ENCODE measurements around the gene IL17RA.
A peak's percentile ranks its signal among the peaks of the same experiment; 100 is the strongest.

The IL17RA gene

GRCh38 chr22:17107547-17107810 lies 22.7 kb downstream of the IL17RA start:
- DNase-seq, result no peak

GRCh38 chr22:17108256-17109112 lies 23.7 kb downstream of the IL17RA start:
- DNase-seq, result no peak

DNA sequence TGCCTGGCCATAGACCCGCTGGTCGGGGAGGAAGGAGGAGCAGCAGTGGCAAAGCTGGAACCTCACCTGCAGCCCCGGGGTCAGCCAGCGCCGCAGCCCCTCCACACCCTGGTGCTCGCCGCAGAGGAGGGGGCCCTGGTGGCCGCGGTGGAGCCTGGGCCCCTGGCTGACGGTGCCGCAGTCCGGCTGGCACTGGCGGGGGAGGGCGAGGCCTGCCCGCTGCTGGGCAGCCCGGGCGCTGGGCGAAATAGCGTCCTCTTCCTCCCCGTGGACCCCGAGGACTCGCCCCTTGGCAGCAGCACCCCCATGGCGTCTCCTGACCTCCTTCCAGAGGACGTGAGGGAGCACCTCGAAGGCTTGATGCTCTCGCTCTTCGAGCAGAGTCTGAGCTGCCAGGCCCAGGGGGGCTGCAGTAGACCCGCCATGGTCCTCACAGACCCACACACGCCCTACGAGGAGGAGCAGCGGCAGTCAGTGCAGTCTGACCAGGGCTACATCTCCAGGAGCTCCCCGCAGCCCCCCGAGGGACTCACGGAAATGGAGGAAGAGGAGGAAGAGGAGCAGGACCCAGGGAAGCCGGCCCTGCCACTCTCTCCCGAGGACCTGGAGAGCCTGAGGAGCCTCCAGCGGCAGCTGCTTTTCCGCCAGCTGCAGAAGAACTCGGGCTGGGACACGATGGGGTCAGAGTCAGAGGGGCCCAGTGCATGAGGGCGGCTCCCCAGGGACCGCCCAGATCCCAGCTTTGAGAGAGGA lies 24.5 kb downstream of the IL17RA start:
- DNase-seq, result no peak

GRCh38 chr22:17109976-17110375 lies 25.2 kb downstream of the IL17RA start:
- DNase-seq, result no peak

DNA sequence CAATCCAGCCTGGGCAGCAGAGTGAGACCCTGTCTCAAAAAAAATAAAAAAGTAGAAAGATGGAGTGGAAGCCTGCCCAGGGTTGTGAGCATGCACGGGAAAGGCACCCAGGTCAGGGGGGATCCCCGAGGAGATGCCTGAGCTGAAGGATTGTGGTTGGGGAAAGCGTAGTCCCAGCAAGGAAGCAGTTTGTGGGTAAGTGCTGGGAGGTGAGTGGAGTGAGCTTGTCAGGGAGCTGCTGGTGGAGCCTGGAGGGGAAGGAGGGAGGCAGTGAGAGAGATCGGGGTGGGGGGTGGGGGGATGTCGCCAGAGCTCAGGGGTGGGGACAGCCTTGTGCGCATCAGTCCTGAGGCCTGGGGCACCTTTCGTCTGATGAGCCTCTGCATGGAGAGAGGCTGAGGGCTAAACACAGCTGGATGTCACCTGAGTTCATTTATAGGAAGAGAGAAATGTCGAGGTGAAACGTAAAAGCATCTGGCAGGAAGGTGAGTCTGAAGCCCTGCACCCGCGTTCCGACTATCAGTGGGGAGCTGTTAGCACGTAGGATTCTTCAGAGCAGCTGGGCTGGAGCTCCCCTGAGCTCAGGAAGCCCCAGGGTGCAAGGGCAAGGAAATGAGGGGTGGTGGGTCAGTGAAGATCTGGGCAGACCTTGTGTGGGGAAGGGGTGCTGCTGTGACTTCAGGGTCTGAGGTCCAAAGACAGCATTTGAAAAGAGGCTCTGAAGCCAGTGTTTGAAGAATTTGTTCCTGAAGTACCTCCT lies 26.2 kb downstream of the IL17RA start:
- DNase-seq, result no peak

GRCh38 chr22:17112491-17113042 lies 27.8 kb downstream of the IL17RA start:
- no peak for DNase-seq

- DNase-seq, result no peak
Observed at GRCh38 chr22:17113600-17113999, 28.8 kb downstream of the IL17RA start.

DNA sequence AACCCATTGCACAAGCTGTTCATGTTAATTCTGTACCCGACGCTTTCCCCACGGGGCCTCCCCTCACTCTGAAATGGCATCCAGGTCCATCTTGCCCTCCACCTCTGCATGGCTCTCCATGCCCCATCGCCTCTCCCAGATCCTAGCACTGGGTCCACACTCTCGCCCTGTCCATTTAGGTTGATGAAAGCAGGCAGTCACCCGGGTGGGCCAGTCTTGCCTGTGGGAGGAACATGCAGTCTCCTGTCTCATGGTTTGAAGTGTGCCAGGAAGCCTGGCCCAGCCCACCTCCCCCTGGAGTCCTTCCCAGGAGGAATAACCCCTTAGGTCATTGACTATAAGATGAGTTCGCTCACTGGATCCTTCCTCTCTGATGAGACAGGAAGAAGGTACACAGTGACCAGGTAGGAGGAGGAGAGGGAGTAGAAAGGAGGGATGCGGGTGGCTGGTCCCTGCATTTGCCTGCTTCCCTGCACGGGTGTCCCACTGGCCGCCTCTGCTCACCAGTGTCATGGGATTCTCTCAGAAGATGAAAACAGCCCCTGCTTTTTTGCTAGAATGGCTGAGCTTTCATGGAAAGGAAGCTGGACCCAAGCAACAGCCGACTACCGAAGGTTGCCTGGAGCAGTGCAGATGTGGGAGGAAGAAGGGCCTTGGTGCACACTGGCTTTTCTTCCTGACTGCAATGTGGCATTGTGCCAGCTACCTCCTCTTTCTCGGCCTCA lies 29.5 kb downstream of the IL17RA start:
- DNase-seq, result no peak

GRCh38 chr22:17114898-17115235 lies 30.1 kb downstream of the IL17RA start:
- DNase-seq, result no peak

DNA sequence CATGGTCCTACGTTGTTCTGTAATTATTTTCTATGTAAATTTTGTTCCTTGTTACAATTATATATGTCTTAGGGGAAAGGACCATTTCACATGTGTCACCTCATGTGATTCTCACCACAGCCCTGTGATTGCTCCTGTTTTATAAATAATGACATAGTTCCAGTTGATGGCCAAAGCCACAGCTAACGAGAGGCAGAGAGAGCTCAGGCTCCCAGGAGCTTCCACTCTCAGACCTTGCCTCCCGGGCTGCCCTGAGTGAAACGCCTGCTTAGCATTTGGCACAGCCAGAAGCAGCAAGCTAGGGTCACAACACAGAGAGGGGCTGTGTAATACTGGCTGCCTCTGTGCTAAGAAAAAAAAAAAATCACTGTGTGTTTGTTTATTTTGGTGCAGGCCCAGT lies 30.4 kb downstream of the IL17RA start:
- DNase-seq, result no peak

GRCh38 chr22:17115945-17116565 lies 31.3 kb downstream of the IL17RA start:
- no peak for DNase-seq

- DNase-seq, result no peak
Observed at GRCh38 chr22:17116572-17117330, 32.0 kb downstream of the IL17RA start.

GRCh38 chr22:17117400-17117799 lies 32.6 kb downstream of the IL17RA start:
- DNase-seq, result no peak

- DNase-seq, result no peak
Observed at GRCh38 chr22:17117890-17118289, 33.1 kb downstream of the IL17RA start.

- no peak for DNase-seq
Observed at GRCh38 chr22:17118342-17118741, 33.5 kb downstream of the IL17RA start.

DNA sequence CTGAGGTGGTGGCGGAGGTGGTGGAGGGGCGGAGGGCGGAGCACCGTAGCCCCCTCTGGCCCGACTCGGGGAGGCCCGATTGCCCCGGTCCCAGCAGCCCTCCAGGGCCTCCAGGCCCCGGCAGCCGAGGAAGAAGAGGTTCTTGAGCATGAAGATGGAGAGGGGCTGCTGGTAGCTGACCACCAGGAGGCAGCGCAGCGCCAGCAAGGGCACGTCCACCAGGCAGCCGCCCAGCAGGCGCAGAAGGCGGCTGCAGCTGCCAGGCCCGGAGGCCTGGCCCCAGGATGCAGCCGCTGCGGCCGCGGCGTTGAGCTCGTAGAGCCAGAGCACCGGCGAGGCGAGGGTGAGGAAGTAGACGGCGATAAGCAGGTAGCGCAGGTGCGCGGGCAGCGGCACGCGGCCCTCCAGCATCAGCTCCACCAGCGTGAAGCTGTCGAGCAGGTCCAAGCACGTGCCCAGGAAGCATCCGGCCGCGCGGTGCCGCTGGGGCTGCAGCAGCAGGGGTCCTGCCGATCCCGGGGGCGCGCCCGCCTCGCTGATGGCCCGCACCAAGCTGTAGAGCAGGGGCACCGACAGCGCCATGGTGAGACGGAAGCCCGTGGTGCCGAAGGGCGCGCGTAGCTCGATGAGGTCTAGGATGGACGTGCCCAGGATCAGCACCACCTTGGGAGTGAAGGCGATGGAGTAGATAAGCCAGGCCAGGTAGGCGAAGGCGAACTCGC lies 34.8 kb downstream of the IL17RA start:
- DNase-seq, result no peak

GRCh38 chr22:17120281-17120680 lies 35.5 kb downstream of the IL17RA start:
- peak; percentile 25 for DNase-seq

DNA sequence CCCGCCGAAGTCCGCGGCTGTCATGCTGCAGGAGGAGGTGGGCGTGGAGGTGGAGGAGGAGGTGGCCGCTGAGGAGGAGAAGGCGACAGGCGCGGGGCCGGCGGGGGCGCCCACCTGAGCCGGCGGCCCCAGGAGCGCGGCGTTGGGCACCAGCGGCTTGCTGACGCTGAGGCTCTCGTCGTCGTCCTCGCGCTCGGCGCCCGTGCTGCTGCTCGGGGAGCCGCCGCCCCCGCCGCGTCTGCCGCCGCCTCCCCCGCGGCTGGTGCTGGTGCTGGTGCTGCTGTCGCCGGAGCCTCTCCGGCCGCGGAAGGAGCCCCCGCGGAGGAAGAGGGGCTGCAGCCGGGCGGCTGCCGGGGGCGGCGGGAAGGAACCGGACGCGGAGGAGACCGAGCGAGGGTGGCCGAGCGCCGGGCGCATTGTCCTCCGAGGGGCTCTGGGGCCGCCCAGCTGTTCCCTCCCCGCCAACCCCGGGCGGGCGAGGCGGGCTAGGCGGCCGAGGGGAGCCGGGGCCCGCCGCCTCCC lies 36.0 kb downstream of the IL17RA start:
- DNase-seq, result peak; percentile 8

GRCh38 chr22:17121233-17122195 lies 36.7 kb downstream of the IL17RA start, which contains the start of gene TMEM121B:
Gene TMEM121B (minus strand): TSS chr22:17121360. CDS start chr22:17121127, 233 bp downstream.
- DNase-seq, result peak; percentile 64

All from fibroblast of skin of right biceps (primary cell).